Measurements from ENCODE around the gene GLRX3. TPM values are rescaled to one million over a fixed set of nuclear protein-coding genes. Genes with fewer than 3 reads are reported as not detected.

Gene GLRX3
- total and polyA plus RNA-seq, 5 donors from 2014 or later = 41.4 to 123 (median 96.8) TPM

GRCh38 chr10:130215151-130215930, 79.2 kb downstream of the GLRX3 start:
- no peak for ATAC-seq (ENCODE audit: low read depth in 2 of 2)
- H3K36me3 ChIP-seq (ENCODE audit: control insufficient read depth, insufficient read depth, low read length) = no peaks in the 10 kb centered on the region
- Mint-ChIP-seq H3K27me3 (no peaks in the 10 kb centered on the region), H3K4me1 (no peaks in the 10 kb centered on the region), H3K36me3 (no peaks in the 10 kb centered on the region), H3K9me3 (peaks cover 0 to 2% (median 0%) of the 10 kb centered on the region in 7 donors), H3K27ac (no peak overlapping the region), H3K4me3 (no peak overlapping the region)
- no peaks in the 10 kb centered on the region for H3K4me1 ChIP-seq (ENCODE audit: control insufficient read depth, insufficient read depth, low read length, poor library complexity, severe bottlenecking)
- H3K27me3 ChIP-seq (ENCODE audit: control insufficient read depth, insufficient read depth, low read length) = no peaks in the 10 kb centered on the region
- H3K9me3 ChIP-seq (ENCODE audit: control insufficient read depth in 2 of 2, low read length in 2 of 2) = no peaks in the 10 kb centered on the region
- no peak overlapping the region for H3K4me3 ChIP-seq (ENCODE audit: low read depth, low read length)
- H3K27ac ChIP-seq (ENCODE audit: insufficient read depth, low read length, poor library complexity, severe bottlenecking) = no peak overlapping the region
- DNase-seq = no peak

GRCh38 chr10:130215931-130216231, 79.7 kb downstream of the GLRX3 start:
- H3K4me3 Mint-ChIP-seq = no peak overlapping the region
- no peaks in the 10 kb centered on the region for H3K27me3 Mint-ChIP-seq
- H3K4me3 ChIP-seq (ENCODE audit: low read depth, low read length) = no peak overlapping the region
- no peak for DNase-seq
- H3K27me3 ChIP-seq (ENCODE audit: control insufficient read depth, insufficient read depth, low read length) = no peaks in the 10 kb centered on the region
- H3K4me1 Mint-ChIP-seq = no peaks in the 10 kb centered on the region
- no peak for ATAC-seq (ENCODE audit: low read depth in 2 of 2)
- no peaks in the 10 kb centered on the region for H3K36me3 Mint-ChIP-seq
- H3K36me3 ChIP-seq (ENCODE audit: control insufficient read depth, insufficient read depth, low read length) = no peaks in the 10 kb centered on the region
- peaks cover 0 to 2% (median 0%) of the 10 kb centered on the region in 7 donors for H3K9me3 Mint-ChIP-seq
- H3K9me3 ChIP-seq (ENCODE audit: control insufficient read depth in 2 of 2, low read length in 2 of 2) = no peaks in the 10 kb centered on the region
- no peaks in the 10 kb centered on the region for H3K4me1 ChIP-seq (ENCODE audit: control insufficient read depth, insufficient read depth, low read length, poor library complexity, severe bottlenecking)
- peak overlapping the region in 1 of 3 donors; percentile 52 for H3K27ac Mint-ChIP-seq
- H3K27ac ChIP-seq (ENCODE audit: insufficient read depth, low read length, poor library complexity, severe bottlenecking) = no peak overlapping the region

GRCh38 chr10:130218181-130218641, 82.0 kb downstream of the GLRX3 start:
- Histone ChIP-seq H3K4me1 (ENCODE audit: control insufficient read depth, insufficient read depth, low read length, poor library complexity, severe bottlenecking) (no peaks in the 10 kb centered on the region), H3K4me3 (ENCODE audit: low read depth, low read length) (no peak overlapping the region), H3K27me3 (ENCODE audit: control insufficient read depth, insufficient read depth, low read length) (no peaks in the 10 kb centered on the region), H3K36me3 (ENCODE audit: control insufficient read depth, insufficient read depth, low read length) (no peaks in the 10 kb centered on the region), H3K27ac (ENCODE audit: insufficient read depth, low read length, poor library complexity, severe bottlenecking) (no peak overlapping the region), H3K9me3 (ENCODE audit: control insufficient read depth in 2 of 2, low read length in 2 of 2) (no peaks in the 10 kb centered on the region)
- no peak overlapping the region for H3K4me3 Mint-ChIP-seq
- no peak for ATAC-seq (ENCODE audit: low read depth in 2 of 2)
- H3K4me1 Mint-ChIP-seq = no peaks in the 10 kb centered on the region
- no peaks in the 10 kb centered on the region for H3K36me3 Mint-ChIP-seq
- H3K27ac Mint-ChIP-seq = no peak overlapping the region
- H3K9me3 Mint-ChIP-seq = peaks cover 0 to 2% (median 0%) of the 10 kb centered on the region in 7 donors
- DNase-seq = no peak
- no peaks in the 10 kb centered on the region for H3K27me3 Mint-ChIP-seq

- H3K36me3 ChIP-seq (ENCODE audit: control insufficient read depth, insufficient read depth, low read length) = no peaks in the 10 kb centered on the region
- H3K27me3 ChIP-seq (ENCODE audit: control insufficient read depth, insufficient read depth, low read length) = no peaks in the 10 kb centered on the region
- Mint-ChIP-seq H3K4me3 (no peak overlapping the region), H3K9me3 (peaks cover 0 to 3% (median 0%) of the 10 kb centered on the region in 7 donors), H3K4me1 (no peaks in the 10 kb centered on the region), H3K27me3 (no peaks in the 10 kb centered on the region), H3K36me3 (no peaks in the 10 kb centered on the region), H3K27ac (no peak overlapping the region)
- ATAC-seq (ENCODE audit: low read depth in 2 of 2) = no peak
- no peak overlapping the region for H3K4me3 ChIP-seq (ENCODE audit: low read depth, low read length)
- H3K27ac ChIP-seq (ENCODE audit: insufficient read depth, low read length, poor library complexity, severe bottlenecking) = no peak overlapping the region
- DNase-seq = no peak
- no peaks in the 10 kb centered on the region for H3K4me1 ChIP-seq (ENCODE audit: control insufficient read depth, insufficient read depth, low read length, poor library complexity, severe bottlenecking)
- no peaks in the 10 kb centered on the region for H3K9me3 ChIP-seq (ENCODE audit: control insufficient read depth in 2 of 2, low read length in 2 of 2)
Observed at GRCh38 chr10:130218936-130219335, 82.7 kb downstream of the GLRX3 start.

- H3K4me1 ChIP-seq (ENCODE audit: control insufficient read depth, insufficient read depth, low read length, poor library complexity, severe bottlenecking) = no peaks in the 10 kb centered on the region
- Mint-ChIP-seq H3K4me3 (no peak overlapping the region), H3K27ac (no peak overlapping the region), H3K9me3 (peaks cover 0 to 3% (median 0%) of the 10 kb centered on the region in 7 donors), H3K27me3 (no peaks in the 10 kb centered on the region), H3K36me3 (no peaks in the 10 kb centered on the region), H3K4me1 (no peaks in the 10 kb centered on the region)
- H3K27me3 ChIP-seq (ENCODE audit: control insufficient read depth, insufficient read depth, low read length) = no peaks in the 10 kb centered on the region
- no peak overlapping the region for H3K4me3 ChIP-seq (ENCODE audit: low read depth, low read length)
- no peaks in the 10 kb centered on the region for H3K9me3 ChIP-seq (ENCODE audit: control insufficient read depth in 2 of 2, low read length in 2 of 2)
- ATAC-seq (ENCODE audit: low read depth in 2 of 2) (no peak), DNase-seq (no peak)
- H3K27ac ChIP-seq (ENCODE audit: insufficient read depth, low read length, poor library complexity, severe bottlenecking) = no peak overlapping the region
- H3K36me3 ChIP-seq (ENCODE audit: control insufficient read depth, insufficient read depth, low read length) = no peaks in the 10 kb centered on the region
Observed at GRCh38 chr10:130220251-130221185, 84.3 kb downstream of the GLRX3 start.

- Histone ChIP-seq H3K27ac (ENCODE audit: insufficient read depth, low read length, poor library complexity, severe bottlenecking) (no peak overlapping the region), H3K27me3 (ENCODE audit: control insufficient read depth, insufficient read depth, low read length) (no peaks in the 10 kb centered on the region), H3K4me3 (ENCODE audit: low read depth, low read length) (no peak overlapping the region), H3K4me1 (ENCODE audit: control insufficient read depth, insufficient read depth, low read length, poor library complexity, severe bottlenecking) (no peaks in the 10 kb centered on the region), H3K9me3 (ENCODE audit: control insufficient read depth in 2 of 2, low read length in 2 of 2) (no peaks in the 10 kb centered on the region), H3K36me3 (ENCODE audit: control insufficient read depth, insufficient read depth, low read length) (no peaks in the 10 kb centered on the region)
- Mint-ChIP-seq H3K27me3 (no peaks in the 10 kb centered on the region), H3K27ac (no peak overlapping the region), H3K4me3 (no peak overlapping the region), H3K36me3 (no peaks in the 10 kb centered on the region), H3K9me3 (peaks cover 0 to 7% (median 0%) of the 10 kb centered on the region in 7 donors), H3K4me1 (peaks cover 0 to 3% (median 0%) of the 10 kb centered on the region in 4 donors)
- no peak for ATAC-seq (ENCODE audit: low read depth in 2 of 2)
- no peak for DNase-seq
Observed at GRCh38 chr10:130221456-130222375, 85.5 kb downstream of the GLRX3 start.

- no peaks in the 10 kb centered on the region for H3K36me3 ChIP-seq (ENCODE audit: control insufficient read depth, insufficient read depth, low read length)
- H3K9me3 Mint-ChIP-seq = peaks cover 0 to 7% (median 0%) of the 10 kb centered on the region in 7 donors
- H3K27me3 Mint-ChIP-seq = no peaks in the 10 kb centered on the region
- no peak overlapping the region for H3K4me3 Mint-ChIP-seq
- no peaks in the 10 kb centered on the region for H3K9me3 ChIP-seq (ENCODE audit: control insufficient read depth in 2 of 2, low read length in 2 of 2)
- no peaks in the 10 kb centered on the region for H3K36me3 Mint-ChIP-seq
- no peak overlapping the region for H3K27ac ChIP-seq (ENCODE audit: insufficient read depth, low read length, poor library complexity, severe bottlenecking)
- no peak overlapping the region for H3K27ac Mint-ChIP-seq
- peaks cover 0 to 3% (median 0%) of the 10 kb centered on the region in 4 donors for H3K4me1 Mint-ChIP-seq
- H3K4me3 ChIP-seq (ENCODE audit: low read depth, low read length) = no peak overlapping the region
- DNase-seq (no peak), ATAC-seq (ENCODE audit: low read depth in 2 of 2) (no peak)
- H3K27me3 ChIP-seq (ENCODE audit: control insufficient read depth, insufficient read depth, low read length) = no peaks in the 10 kb centered on the region
- H3K4me1 ChIP-seq (ENCODE audit: control insufficient read depth, insufficient read depth, low read length, poor library complexity, severe bottlenecking) = no peaks in the 10 kb centered on the region
Observed at GRCh38 chr10:130222381-130222780, 86.2 kb downstream of the GLRX3 start.

Measured in CD4-positive, CD25-positive, alpha-beta regulatory T cell (primary cell).